HG02571 (cell line): ENCODE results near the gene PIM1.
A peak's percentile ranks its signal among the peaks of the same experiment; 100 is the strongest.
"Not testable (repeated sequence)": the region's sequence is repeated elsewhere in the genome, so short reads cannot be mapped to it uniquely, and the experiment has no call there.

Source experiments
- ATAC-seq: cut with Tn5 transposase; IDR thresholded peaks from one replicate; pipeline ENCODE4 v1.9.1; 2021; ENCODE audit warnings: mild to moderate bottlenecking, moderate library complexity; ENCODE audit not compliant: unreplicated experiment

The PIM1 gene

GRCh38 chr6:37185949-37186720, 16.2 kb downstream of the PIM1 start:
- not testable (repeated sequence) for ATAC-seq

GRCh38 chr6:37187321-37188022, 17.5 kb downstream of the PIM1 start:
- no peak for ATAC-seq

DNA sequence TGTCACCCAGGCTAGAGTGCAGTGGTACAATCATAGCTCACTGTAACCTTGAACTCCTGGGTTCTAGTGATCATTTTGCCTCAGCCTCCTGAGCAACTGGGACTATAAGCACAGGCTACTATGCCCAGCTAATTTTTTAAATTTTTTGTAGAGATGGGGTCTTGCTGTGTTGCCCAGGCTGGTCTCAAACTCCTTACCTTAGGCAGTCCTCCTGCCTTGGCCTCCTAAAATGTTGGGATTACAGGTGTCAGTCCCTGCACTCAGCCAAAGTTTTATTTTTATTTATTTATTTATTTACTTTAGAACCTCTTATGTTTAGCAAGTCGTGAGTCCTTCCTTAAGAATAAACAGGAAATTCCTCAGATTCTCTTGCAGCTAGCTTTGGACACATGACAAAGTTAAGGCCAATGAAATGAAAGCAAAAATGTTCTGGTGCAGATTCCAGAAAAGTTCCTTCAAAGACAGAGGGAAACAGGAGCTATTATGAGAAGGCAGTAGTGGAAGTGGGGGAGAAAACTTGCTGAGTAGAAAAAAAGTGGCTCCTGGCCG, 19.1 kb downstream of the PIM1 start:
- no peak for ATAC-seq

DNA sequence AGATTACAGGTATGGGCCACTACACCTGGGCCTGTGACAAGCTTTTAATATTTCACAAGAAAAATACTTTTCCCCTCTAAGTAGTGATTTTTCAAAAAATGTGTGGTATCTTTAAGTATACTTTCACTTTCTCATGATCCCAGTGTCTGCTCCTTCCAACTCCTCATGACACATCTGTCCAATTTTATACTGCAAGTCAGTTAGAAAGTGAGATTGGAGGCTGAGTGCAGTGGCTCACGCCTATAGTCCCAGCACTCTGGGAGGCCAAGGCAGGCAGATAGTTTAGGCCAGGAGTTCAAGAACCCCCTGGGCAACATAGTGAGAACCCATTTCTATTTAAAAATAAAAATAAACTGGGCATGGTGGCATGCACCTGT, 20.2 kb downstream of the PIM1 start:
- ATAC-seq, result no peak

DNA sequence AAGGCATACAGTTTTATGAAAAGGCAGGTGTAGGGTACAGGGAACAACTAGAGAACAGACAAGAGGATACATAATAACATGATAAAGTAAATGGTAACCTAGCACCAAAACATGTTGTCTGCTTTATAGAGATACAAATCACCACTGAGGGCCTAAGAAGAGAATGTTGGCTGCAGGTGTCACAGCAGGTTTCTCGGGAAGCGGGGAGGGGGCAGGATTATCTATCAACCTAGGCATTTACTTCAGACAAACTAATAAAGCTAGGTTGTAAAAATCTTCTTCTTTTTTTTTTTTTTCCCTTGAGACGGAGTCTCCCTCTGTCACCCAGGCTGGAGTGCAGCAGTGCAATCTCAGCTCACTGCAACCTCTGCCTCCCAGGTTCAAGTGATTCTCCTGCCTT, 22.7 kb downstream of the PIM1 start:
- no peak for ATAC-seq

GRCh38 chr6:37194886-37195285, 24.9 kb downstream of the PIM1 start:
- ATAC-seq, result not testable (repeated sequence)

- not testable (repeated sequence) for ATAC-seq
Observed at GRCh38 chr6:37196451-37196850, 26.5 kb downstream of the PIM1 start.

DNA sequence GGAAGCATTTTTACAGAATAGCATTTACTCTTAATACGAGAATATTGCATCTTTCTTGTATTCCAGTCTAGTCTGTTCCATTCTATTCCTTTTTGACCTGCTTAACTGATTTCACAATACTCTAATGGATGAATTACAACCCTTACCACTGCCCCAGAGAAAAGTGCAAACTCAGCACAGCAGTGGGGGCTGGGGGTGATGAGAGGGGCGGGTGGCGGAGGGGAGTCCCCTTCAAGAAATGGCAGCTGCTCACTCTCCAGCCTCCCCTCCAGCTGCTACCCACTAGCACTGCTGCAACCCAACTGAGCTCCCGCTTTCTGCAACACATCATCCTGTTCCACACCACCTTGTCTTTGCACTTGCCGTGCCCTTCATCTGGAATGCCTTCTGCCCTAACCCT, 30.1 kb downstream of the PIM1 start:
- ATAC-seq, result no peak

- ATAC-seq, result no peak
Observed at GRCh38 chr6:37201726-37202125, 31.8 kb downstream of the PIM1 start.

- ATAC-seq, result no peak
Observed at GRCh38 chr6:37202788-37203491, 33.0 kb downstream of the PIM1 start.

GRCh38 chr6:37204014-37204751, 34.2 kb downstream of the PIM1 start:
- ATAC-seq, result no peak

DNA sequence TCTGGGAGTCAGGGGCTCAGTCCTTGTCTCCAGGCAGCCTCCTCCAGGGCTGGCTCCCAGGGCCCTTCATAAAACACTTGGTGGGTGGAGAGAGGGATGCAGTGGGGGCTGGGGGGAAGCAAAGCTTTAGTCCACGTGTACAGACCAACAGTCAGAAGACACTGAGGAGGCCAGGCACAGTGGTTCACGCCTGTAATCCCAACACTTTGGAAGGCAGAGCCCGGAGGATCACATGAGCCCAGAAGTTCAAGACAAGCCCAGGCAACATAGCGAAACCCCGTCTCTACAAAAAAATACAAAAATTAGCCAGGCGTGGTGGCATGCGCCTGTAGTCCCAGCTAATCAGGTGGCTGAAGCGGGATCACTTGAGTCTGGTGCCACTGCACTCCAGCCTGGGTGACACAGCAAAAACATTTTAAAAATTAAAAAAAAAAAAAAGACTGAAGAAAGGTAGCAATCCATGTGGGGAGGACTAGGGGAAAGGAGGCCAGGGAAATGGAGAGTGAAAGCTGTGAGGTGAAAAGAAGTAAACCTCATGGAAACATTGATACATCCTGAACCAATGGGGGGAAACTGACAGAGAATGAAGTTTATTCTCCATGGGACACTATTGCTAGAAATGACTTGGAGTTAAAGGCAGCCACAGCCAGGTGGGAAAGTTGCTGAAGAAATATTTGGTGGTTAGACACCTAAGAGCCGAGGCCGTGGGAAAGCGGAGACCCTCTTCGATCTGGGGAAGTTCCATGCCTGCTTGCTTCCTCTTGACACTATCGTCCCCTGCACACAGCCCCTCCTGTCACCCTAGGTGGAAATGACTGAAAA, 35.4 kb downstream of the PIM1 start:
- no peak for ATAC-seq

GRCh38 chr6:37205997-37206340, 36.0 kb downstream of the PIM1 start:
- ATAC-seq, result no peak

DNA sequence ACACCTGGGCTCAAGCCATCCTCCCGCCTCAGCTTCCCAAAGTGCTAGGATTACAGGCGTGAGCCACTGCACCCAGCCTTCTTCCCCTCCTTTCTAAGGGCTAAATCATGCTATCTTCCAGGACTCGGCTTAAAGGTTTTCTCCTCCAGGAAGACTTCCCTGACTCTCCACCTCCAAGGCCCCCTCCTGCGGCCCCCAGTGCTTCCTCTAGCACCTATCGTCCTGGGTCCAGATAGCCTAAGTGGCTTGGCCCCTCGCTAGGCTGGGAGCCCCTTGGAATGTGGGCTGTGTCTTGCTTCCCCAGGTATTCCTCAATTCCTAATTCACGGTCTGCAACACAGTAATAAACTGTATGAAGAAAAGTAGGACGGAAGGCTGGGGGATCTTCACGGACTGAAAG, 36.7 kb downstream of the PIM1 start:
- no peak for ATAC-seq

GRCh38 chr6:37207903-37208456, 38.0 kb downstream of the PIM1 start:
- peak; percentile 80 for ATAC-seq

- ATAC-seq, result no peak
Observed at GRCh38 chr6:37208793-37209192, 38.8 kb downstream of the PIM1 start.

DNA sequence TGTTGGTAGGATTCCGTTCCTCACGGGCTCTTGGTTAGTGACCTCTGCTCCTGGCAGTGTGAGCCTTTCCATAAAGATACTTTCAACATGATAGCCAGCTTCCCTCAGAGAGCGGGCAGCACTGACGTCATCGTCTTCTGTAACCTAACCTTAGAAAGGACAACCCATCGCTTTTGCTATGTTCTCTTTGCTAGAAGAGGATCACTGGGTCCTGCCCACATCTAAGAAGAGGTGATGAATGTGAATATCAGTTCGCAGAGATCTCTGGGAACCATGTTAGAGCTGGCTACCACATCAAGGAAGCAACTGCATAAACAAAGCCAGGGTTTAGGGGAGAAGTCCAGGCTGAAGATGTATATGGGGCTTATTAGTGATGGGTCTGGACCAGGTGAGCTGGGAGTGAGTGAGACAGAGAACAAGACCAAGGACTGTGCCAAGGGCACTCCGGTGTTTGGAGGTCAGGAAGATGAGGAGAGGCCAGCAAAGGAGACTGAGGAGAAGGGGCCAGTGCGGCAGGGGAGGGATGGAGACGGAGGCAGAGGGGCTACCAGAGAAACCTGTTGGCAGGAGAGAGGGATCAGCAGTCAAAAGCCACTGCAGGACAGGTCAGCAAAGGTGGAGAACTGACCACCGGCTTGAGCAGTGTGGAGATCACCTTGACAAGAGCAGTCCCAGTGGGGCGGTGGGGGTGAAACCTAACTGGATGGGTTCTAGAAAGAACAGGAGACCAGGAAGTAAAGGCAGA, 39.7 kb downstream of the PIM1 start:
- no peak for ATAC-seq

- ATAC-seq, result no peak
Observed at GRCh38 chr6:37210313-37210968, 40.5 kb downstream of the PIM1 start.

DNA sequence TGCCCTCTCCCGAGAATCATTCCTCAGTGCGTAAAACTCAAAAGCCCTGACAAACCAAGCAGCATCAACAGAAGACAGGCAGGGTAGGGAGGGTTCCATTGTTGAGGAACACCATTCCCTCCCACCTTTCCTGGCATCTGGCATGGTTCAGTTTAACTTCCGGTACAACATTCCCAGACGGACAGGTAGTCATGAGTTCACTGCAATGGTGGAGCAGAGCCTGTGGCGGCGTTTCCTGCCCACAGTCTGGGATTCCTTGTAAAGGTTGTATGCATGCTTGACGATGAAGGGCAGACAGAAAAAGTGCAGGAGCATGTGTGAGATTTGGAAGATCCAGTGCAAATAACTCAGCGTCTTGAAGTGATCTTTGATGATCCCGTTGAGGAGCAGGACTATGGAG, 42.3 kb downstream of the PIM1 start:
- no peak for ATAC-seq
